Pons (tissue), 1 donor: ENCODE data around the gene PLCB2.

Experiments
- DNase-seq: peaks from one replicate; pipeline ENCODE4 v3.0.0-alpha.2; 2016; ENCODE audit warnings: low spot score

PLCB2 gene

DNA sequence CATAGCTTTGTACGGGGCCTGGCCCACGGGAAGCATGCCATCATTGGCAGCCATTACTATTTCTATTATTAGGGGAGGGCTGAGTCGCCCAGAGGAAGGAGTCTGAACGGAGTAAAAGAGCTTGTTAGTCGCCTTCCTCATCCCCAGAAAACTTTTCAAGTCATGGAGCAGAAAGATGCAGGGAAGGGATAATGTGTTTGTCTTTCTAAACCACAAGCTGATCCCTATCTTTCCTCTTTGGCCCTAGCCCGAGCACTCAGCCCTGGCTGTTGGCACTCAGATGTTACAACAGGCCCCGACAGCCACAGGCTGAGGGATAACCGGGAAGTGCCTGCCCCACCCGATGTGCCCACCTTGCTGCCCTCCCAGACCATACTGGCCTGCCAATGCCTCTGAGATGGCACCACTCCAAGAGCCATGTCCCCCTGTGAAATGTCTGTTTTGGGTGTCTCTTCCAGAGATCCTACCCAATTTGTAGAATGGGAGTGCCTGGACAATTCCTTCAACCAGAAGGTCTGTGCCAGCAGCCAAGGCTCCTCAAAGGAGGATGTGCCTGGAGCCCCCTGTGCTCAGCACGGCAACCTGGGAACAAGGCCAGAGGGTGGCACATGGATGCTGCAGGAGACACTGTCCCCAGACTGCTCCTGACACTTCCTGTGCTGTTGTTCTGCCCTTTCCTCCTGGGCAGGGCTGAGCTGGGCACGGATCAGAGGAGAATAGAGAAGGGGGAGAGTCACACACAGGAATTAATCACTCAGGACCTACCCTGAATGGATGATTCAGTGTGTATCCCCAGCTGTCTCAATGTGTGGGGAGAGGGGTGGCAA lies 58.0 kb downstream of the PLCB2 start:
- no peak for DNase-seq

DNA sequence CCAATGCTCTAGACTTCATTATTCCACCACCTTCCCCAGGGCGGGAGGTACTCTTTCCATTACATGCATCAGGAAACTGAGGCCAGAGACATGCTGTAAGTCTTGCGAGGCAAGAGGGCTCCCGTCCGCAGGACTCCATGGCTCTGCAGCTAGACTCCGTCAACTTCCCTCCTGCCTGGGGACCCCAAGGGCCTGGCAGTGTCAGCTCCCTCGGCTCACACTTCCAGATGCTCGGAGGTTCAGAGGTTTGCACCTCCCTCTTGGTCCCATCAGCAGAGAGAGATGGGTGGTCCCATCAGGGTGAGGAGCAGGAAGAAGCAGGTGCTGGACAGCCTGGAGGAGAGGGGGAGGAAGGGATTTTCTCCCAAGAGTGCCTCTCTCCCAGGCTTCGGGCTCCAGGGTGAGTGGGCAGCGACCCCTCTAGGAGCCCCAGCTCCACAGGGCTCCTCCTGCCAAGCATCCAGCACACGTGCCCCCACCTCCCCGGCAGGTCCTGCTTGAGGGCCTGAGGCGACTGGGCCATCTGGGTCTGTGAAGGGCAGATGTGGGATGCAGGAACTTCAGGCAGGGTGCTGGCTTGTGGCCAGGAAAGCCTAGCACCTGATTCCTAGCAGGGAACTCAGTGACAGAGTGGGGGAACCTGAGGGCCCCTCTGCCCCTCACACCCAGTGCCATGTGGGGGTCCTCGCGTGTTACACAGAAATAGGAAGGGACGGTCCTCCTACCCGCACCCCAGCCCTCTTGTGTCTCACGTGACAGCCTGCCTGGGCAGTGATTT lies 59.5 kb downstream of the PLCB2 start:
- no peak for DNase-seq

GRCh38 chr15:40247406-40247971 lies 60.2 kb downstream of the PLCB2 start:
- DNase-seq = no peak

- no peak for DNase-seq
Observed at GRCh38 chr15:40246496-40247280, 61.0 kb downstream of the PLCB2 start.

GRCh38 chr15:40245666-40246450 lies 61.9 kb downstream of the PLCB2 start:
- no peak for DNase-seq

- DNase-seq = no peak
Observed at GRCh38 chr15:40244961-40245523, 62.7 kb downstream of the PLCB2 start.

- DNase-seq = no peak
Observed at GRCh38 chr15:40243126-40243810, 64.5 kb downstream of the PLCB2 start.

DNA sequence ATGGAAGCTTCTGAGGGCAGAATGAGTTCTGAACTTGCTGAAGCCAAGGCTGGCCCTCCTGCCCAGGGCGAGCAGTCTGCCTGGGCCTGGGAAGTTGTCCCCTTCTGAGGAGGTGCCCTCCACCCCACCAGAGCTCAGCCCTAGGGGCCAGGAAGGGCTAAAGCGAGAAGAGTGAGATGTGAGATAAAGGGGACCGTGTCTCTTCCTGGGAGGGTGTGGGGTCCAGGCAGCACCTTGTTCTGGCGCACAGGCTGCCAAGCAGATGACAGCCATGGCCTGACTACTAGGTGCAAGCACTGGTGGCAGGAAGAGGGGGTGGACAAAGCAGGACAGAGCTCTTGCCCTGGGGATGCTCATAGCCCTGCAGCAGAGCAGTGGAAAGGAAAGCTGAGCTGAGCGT lies 65.1 kb downstream of the PLCB2 start:
- no peak for DNase-seq

- DNase-seq = no peak
Observed at GRCh38 chr15:40242213-40242599, 65.5 kb downstream of the PLCB2 start.

DNA sequence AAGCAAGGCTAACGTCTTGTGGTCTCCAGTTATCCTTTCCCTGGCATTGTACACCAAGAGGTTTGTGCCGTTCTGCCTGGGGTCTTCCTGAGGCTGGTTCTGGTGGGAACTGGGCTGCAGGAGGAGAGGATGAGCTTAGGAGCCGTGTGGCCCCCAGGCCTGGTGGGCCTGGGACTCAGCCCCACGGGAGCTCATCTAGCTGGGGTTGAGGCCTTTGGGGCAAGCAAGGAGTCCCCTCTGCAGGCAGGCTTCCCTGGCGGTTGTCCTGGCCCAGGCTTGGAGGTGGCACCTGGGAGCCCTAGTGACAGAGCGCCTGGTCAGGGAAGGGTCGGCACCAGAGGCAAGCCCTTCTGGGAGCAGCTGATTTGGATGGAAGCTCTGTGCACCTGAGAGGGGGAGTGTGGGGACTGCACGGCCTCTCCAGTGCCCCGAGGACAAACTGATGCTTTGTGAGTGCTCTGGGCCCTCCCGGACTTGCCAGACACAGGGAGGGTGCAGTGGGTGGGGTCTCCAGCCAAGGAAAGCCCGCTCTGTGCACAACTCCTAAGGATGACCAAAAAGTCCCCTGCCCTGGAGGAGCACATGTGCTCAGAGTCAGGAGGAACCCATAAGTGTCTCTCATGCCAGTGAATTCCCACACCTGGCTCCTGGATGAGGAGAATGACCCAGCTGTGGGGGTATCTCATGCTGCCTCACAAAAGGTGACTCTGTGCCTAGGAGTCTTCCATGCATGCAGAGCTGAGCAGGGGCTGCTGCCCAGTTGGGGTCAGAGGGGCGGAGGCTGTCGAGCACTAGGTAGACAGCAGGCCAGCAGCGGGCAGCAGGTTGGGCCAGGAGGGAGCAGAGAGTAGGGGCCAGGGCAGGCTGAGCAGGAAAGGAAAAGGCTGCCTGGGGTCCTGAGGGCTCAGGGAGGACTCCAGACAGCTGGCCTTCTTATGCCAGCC lies 66.2 kb downstream of the PLCB2 start:
- no peak for DNase-seq

- no peak for DNase-seq
Observed at GRCh38 chr15:40240619-40241221, 67.0 kb downstream of the PLCB2 start.

GRCh38 chr15:40239693-40240618 lies 67.8 kb downstream of the PLCB2 start:
- DNase-seq = no peak

DNA sequence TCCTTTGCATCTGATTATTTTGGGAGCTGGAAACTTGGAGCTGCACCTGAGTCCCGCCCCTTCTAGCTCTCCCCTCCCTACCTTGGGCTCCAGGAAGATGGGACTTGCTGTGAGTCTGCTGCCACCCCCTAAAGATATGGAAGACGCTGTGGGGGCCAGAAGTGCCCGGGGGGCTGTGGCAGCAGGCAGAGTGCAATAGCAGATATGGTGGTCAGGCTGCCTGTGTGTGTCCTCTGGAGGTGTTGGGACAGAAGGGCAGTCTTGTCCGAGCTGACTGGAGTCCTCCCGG lies 68.4 kb downstream of the PLCB2 start:
- no peak for DNase-seq

GRCh38 chr15:40238532-40239403 lies 69.0 kb downstream of the PLCB2 start, which contains the start of gene PAK6:
PAK6 (plus strand) TSS chr15:40239063; CDS start chr15:40264786, 25,723 bp downstream.
- no peak for DNase-seq
